A549 (cell line): ENCODE data around the gene HTR6. TPM values are rescaled to one million over a fixed set of nuclear protein-coding genes. Genes with fewer than 3 reads are reported as not detected.

Experiments used
- ATAC-seq, 2 experiments: fragments of 200-7000 bp in 1 of 2; fragments of >200 bp in 1 of 2; cut with Nextera tagmentation in 1 of 2; cut with Tn5 transposase in 1 of 2; 3 replicates each; pipeline versions ENCODE4 v1.8.0 to v1.9.1; 2018 to 2020; ENCODE audit warnings: mild to moderate bottlenecking in 1 of 2, moderate library complexity in 1 of 2
- CTCF ChIA-PET: fragments of 300-600 bp; sonication (Branson Sonifier 250); formaldehyde crosslinking; extraction: SDS; loops from one replicate; lab custom pipeline; 2021; ENCODE audit warnings: antibody characterized with exemption, inconsistent platforms; lab: Yijun Ruan, JAX
- POLR2A ChIA-PET: fragments of 350-600 bp; formaldehyde crosslinking; extraction: SDS; loops from one replicate; lab custom pipeline; 2021; ENCODE audit warnings: antibody characterized with exemption, inconsistent platforms; lab: Yijun Ruan, JAX
- DNase-seq, 2 experiments: peaks; one replicate each; pipeline versions ENCODE4 v3.0.0 to v3.0.0-alpha.2; 2011 to 2016; ENCODE audit warnings: low read depth in 1 of 2, low spot score in 1 of 2
- FAIRE-seq: peaks from 2 replicates; lab custom pipeline; 2011; peaks lifted over from hg19 to GRCh38; lab: Jason Lieb, UNC
- H3K27ac ChIP-seq, 2 experiments: fragments of >200 bp; sonication (Bioruptor Twin); formaldehyde crosslinking; 3 replicates each; pipeline ENCODE4 v1.5.1; 2016 to 2017
- H3K4me1 ChIP-seq: fragments of >200 bp; sonication (Bioruptor Twin); formaldehyde crosslinking; 3 replicates; pipeline ENCODE4 v1.6.1; 2016
- H3K4me2 ChIP-seq: fragments of >200 bp; sonication (Bioruptor Twin); formaldehyde crosslinking; 3 replicates; pipeline ENCODE4 v1.6.1; 2016
- H3K4me3 ChIP-seq: fragments of >200 bp; sonication (Bioruptor Twin); formaldehyde crosslinking; 3 replicates; pipeline ENCODE4 v1.5.1; 2016
- H3K9me3 ChIP-seq: fragments of >200 bp; sonication (Bioruptor Twin); formaldehyde crosslinking; 3 replicates; pipeline ENCODE4 v1.6.1; 2016
- CBX8 ChIP-seq: fragments of 200-600 bp; sonication (generic); IDR thresholded peaks from 2 replicates; pipeline ENCODE4 v1.6.1; 2016
- CEBPB ChIP-seq, 2 experiments: fragments of >200 bp in 1 of 2; sonication (Bioruptor Twin) in 1 of 2; formaldehyde crosslinking in 1 of 2; IDR thresholded peaks; 2 replicates each; pipeline ENCODE4 v1.6.1; 2012 to 2016
- EHMT2 ChIP-seq: fragments of 200-600 bp; sonication (generic); IDR thresholded peaks from 2 replicates; pipeline ENCODE4 v1.6.1; 2016; ENCODE audit warnings: antibody characterized with exemption, low read depth, mild to moderate bottlenecking, moderate library complexity
- HDAC2 ChIP-seq: fragments of 200-600 bp; sonication (generic); IDR thresholded peaks from 2 replicates; pipeline ENCODE4 v1.6.1; 2016
- JUN ChIP-seq, 2 experiments: fragments of >200 bp; sonication (Bioruptor Twin); formaldehyde crosslinking; IDR thresholded peaks; 2 replicates in 1 of 2; 3 replicates in 1 of 2; pipeline ENCODE4 v1.6.1; 2016 to 2017
- MAZ ChIP-seq: fragments of 150-350 bp; IDR thresholded peaks from 2 replicates; pipeline ENCODE4 v1.6.1; 2014; ENCODE audit warnings: antibody characterized with exemption, low read depth, low read length, borderline replicate concordance
- RFX5 ChIP-seq: fragments of 450-650 bp; IDR thresholded peaks from 2 replicates; pipeline ENCODE4 v1.7.1; 2014; ENCODE audit warnings: antibody characterized with exemption, mild to moderate bottlenecking, moderate library complexity
- SMC3 ChIP-seq: fragments of >200 bp; sonication (Bioruptor Twin); formaldehyde crosslinking; IDR thresholded peaks from 3 replicates; pipeline ENCODE4 v1.6.1; 2018; ENCODE audit warnings: inconsistent platforms
- SREBF2 ChIP-seq: fragments of 450-650 bp; IDR thresholded peaks from 2 replicates; pipeline ENCODE4 v1.6.1; 2014; ENCODE audit warnings: mild to moderate bottlenecking, moderate library complexity
- TFCP2L1 ChIP-seq: fragments of 250-450 bp; sonication (Bioruptor Pico); IDR thresholded peaks from 2 replicates; pipeline ENCODE4 v1.5.0; 2021; ENCODE audit warnings: mild to moderate bottlenecking
- ZFP36 ChIP-seq: fragments of 450-650 bp; IDR thresholded peaks from 2 replicates; pipeline ENCODE4 v1.6.1; 2014; ENCODE audit warnings: borderline replicate concordance; ENCODE audit not compliant: partially characterized antibody
- ZNF302 ChIP-seq: fragments of 250-450 bp; sonication (Bioruptor Pico); IDR thresholded peaks from 2 replicates; pipeline ENCODE4 v1.9.0; 2021; ENCODE audit warnings: inconsistent platforms, mild to moderate bottlenecking, moderate library complexity
- WGBS: methylation state at CpG from one replicate; pipeline ENCODE4 v1.1.6; 2017; ENCODE audit errors: missing lambda C conversion rate; 5-methylcytosine and 5-hydroxymethylcytosine counted together
- polyA plus RNA-seq, 4 experiments: library from polyadenylated mRNA; depleted of rRNA in 3 of 4; stranded (reverse); fragments of >200 nt; fragmentation: RNase III in 1 of 4; extraction: RNeasy Plus Mini Kit Qiagen cat#74134 plus additional on column Dnase treatment in 1 of 4; gene quantifications; 2 replicates in 3 of 4; 3 replicates in 1 of 4; pipeline ENCODE4 v1.2.3, GENCODE V29; 2011 to 2017
- TF ChIP-seq, protein P1 (sequence below): fragments of >200 bp; sonication (Bioruptor Twin); formaldehyde crosslinking; IDR thresholded peaks from 3 replicates; pipeline ENCODE4 v1.5.1; 2016
- TF ChIP-seq, protein P2 (sequence below): fragments of 250-450 bp; sonication (Bioruptor Pico); IDR thresholded peaks from 2 replicates; pipeline ENCODE4 v1.5.0; 2021; ENCODE audit warnings: mild to moderate bottlenecking, moderate library complexity, borderline replicate concordance
- TF ChIP-seq, protein P3 (sequence below): fragments of 200-600 bp; sonication (generic); IDR thresholded peaks from 2 replicates; pipeline ENCODE4 v1.6.1; 2016; ENCODE audit warnings: antibody characterized with exemption, mild to moderate bottlenecking, moderate library complexity
- TF ChIP-seq, protein P4 (sequence below): fragments of >200 bp; sonication (Bioruptor Twin); formaldehyde crosslinking; IDR thresholded peaks from 3 replicates; pipeline ENCODE4 v1.6.1; 2016

HTR6 gene
- polyA plus RNA-seq, 2 of the 4 experiments (the other 2 are of a cell fraction): 0.21 TPM; not detected in 1

DNA sequence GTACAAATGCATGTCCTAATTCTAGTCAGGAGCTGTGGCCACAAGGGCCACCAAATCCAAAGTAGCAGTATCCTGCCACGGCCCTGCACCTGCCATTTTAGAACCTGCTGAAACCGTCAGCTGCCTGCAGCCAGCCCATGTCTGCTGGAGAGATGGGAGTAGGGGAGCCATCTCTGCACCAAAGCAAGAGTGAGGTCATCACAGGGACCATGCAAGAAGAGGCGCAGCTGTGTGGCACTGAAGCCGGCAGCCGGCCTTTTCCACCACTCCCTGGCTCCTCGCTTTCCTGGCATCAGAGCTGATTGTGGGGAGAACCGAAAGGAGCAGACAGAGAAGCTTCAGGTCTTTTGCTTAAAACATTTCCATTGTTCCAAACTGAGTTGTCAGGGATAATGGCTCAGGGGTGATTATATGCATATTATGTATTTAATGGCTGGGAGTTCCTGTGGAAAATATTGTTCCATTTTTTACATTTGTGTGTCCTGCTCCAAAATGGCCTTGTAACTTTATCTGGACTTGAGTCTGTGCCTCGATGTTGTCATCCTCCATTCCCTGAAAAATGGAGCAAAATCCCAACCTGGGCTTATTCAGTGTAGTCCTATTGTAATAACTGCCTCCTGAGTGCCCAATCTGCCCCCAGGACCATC, 39.3 kb upstream of the HTR6 start:
- FAIRE-seq: no peak
- Histone ChIP-seq H3K9me3 (no peaks in the 10 kb centered on the region), H3K4me1 (peaks cover 6% of the 10 kb centered on the region; the same call in 1 of the 3 replicates), H3K4me3 (no peak overlapping the region), H3K4me2 (no peak overlapping the region), H3K27ac (no peak overlapping the region)
- WGBS: 99% methylated on average over 8 of the region's 8 CpGs
- no peak for TF ChIP-seq ZNF302 (CRISPR knock-in tag)
- TF ChIP-seq MAZ: no peak
- DNase-seq: no peak
- no peak for ATAC-seq
- ChIA-PET CTCF (no interaction called here), POLR2A (no interaction called here)

DNA sequence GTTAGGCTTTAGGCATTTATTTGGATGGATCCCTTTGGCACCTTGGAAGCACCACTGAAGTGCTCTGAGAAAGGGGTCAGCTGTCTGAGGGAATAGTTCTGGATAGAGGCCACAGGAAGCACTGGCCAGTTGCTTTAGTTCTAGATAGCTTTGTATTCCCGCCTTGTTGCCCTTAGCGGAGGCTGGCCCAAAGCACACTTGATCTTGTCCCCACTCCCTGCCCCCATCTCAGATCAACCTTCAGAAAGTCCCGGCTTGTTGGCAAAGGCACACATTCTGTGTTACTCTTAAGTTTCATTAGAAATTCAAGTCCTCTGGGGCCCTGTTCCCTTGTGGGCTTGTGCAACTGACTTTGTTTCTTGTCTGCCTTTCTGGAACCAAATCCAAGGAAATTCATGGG, 35.8 kb upstream of the HTR6 start:
- ChIA-PET CTCF (interaction anchor here (1.6 kb wide), 1 partner anchor 25 kb away, joined by 6 read pairs; no protein-coding TSS in a partner anchor), POLR2A (no interaction called here)
- Histone ChIP-seq H3K27ac (no peak overlapping the region), H3K4me3 (no peak overlapping the region), H3K4me1 (no peaks in the 10 kb centered on the region), H3K9me3 (no peaks in the 10 kb centered on the region), H3K4me2 (no peak overlapping the region)
- FAIRE-seq: no peak
- no peak for TF ChIP-seq CEBPB (IDR thresholded peaks at IDR 0.05)
- no peak for TF ChIP-seq ZFP36
- TF ChIP-seq, protein P1, sequence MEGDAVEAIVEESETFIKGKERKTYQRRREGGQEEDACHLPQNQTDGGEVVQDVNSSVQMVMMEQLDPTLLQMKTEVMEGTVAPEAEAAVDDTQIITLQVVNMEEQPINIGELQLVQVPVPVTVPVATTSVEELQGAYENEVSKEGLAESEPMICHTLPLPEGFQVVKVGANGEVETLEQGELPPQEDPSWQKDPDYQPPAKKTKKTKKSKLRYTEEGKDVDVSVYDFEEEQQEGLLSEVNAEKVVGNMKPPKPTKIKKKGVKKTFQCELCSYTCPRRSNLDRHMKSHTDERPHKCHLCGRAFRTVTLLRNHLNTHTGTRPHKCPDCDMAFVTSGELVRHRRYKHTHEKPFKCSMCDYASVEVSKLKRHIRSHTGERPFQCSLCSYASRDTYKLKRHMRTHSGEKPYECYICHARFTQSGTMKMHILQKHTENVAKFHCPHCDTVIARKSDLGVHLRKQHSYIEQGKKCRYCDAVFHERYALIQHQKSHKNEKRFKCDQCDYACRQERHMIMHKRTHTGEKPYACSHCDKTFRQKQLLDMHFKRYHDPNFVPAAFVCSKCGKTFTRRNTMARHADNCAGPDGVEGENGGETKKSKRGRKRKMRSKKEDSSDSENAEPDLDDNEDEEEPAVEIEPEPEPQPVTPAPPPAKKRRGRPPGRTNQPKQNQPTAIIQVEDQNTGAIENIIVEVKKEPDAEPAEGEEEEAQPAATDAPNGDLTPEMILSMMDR: no peak
- TF ChIP-seq TFCP2L1 (CRISPR knock-in tag): no peak
- no peak for TF ChIP-seq CBX8
- TF ChIP-seq, protein P2, sequence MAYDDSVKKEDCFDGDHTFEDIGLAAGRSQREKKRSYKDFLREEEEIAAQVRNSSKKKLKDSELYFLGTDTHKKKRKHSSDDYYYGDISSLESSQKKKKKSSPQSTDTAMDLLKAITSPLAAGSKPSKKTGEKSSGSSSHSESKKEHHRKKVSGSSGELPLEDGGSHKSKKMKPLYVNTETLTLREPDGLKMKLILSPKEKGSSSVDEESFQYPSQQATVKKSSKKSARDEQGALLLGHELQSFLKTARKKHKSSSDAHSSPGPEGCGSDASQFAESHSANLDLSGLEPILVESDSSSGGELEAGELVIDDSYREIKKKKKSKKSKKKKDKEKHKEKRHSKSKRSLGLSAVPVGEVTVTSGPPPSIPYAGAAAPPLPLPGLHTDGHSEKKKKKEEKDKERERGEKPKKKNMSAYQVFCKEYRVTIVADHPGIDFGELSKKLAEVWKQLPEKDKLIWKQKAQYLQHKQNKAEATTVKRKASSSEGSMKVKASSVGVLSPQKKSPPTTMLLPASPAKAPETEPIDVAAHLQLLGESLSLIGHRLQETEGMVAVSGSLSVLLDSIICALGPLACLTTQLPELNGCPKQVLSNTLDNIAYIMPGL (CRISPR knock-in tag): no peak
- no peak for TF ChIP-seq EHMT2
- no peak for TF ChIP-seq HDAC2
- TF ChIP-seq SREBF2: no peak
- TF ChIP-seq, protein P3, sequence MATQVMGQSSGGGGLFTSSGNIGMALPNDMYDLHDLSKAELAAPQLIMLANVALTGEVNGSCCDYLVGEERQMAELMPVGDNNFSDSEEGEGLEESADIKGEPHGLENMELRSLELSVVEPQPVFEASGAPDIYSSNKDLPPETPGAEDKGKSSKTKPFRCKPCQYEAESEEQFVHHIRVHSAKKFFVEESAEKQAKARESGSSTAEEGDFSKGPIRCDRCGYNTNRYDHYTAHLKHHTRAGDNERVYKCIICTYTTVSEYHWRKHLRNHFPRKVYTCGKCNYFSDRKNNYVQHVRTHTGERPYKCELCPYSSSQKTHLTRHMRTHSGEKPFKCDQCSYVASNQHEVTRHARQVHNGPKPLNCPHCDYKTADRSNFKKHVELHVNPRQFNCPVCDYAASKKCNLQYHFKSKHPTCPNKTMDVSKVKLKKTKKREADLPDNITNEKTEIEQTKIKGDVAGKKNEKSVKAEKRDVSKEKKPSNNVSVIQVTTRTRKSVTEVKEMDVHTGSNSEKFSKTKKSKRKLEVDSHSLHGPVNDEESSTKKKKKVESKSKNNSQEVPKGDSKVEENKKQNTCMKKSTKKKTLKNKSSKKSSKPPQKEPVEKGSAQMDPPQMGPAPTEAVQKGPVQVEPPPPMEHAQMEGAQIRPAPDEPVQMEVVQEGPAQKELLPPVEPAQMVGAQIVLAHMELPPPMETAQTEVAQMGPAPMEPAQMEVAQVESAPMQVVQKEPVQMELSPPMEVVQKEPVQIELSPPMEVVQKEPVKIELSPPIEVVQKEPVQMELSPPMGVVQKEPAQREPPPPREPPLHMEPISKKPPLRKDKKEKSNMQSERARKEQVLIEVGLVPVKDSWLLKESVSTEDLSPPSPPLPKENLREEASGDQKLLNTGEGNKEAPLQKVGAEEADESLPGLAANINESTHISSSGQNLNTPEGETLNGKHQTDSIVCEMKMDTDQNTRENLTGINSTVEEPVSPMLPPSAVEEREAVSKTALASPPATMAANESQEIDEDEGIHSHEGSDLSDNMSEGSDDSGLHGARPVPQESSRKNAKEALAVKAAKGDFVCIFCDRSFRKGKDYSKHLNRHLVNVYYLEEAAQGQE: no peak
- TF ChIP-seq SMC3: no peak
- TF ChIP-seq RFX5: no peak
- TF ChIP-seq JUN (IDR thresholded peaks at IDR 0.05): no peak
- TF ChIP-seq, protein P4, sequence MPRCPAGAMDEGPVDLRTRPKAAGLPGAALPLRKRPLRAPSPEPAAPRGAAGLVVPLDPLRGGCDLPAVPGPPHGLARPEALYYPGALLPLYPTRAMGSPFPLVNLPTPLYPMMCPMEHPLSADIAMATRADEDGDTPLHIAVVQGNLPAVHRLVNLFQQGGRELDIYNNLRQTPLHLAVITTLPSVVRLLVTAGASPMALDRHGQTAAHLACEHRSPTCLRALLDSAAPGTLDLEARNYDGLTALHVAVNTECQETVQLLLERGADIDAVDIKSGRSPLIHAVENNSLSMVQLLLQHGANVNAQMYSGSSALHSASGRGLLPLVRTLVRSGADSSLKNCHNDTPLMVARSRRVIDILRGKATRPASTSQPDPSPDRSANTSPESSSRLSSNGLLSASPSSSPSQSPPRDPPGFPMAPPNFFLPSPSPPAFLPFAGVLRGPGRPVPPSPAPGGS: no peak
- ATAC-seq: no peak
- no peak for DNase-seq
- 94% methylated on average over 3 of the region's 3 CpGs for WGBS
